Activated CD8-positive, alpha-beta T cell treated with anti-CD3 and anti-CD28 coated beads for 36 hours (primary cell): ENCODE results near the gene CCDC6. TPM values are rescaled to one million over a fixed set of nuclear protein-coding genes. Genes with fewer than 3 reads are reported as not detected.
A peak's percentile ranks its signal among the peaks of the same experiment; 100 is the strongest.
"Not testable (repeated sequence)": the region's sequence is repeated elsewhere in the genome, so short reads cannot be mapped to it uniquely, and the experiment has no call there.

Experiments
- ATAC-seq: fragments of 200-7000 bp; cut with Tn5 transposase; one replicate; pipeline ENCODE4 v1.10.0; 2021; ENCODE audit warnings: mild to moderate bottlenecking, moderate library complexity
- CTCF ChIA-PET: fragments of 350-600 bp; sonication (Branson Sonifier 250); formaldehyde crosslinking; loops from one replicate; lab custom pipeline; 2021; ENCODE audit warnings: antibody characterized with exemption; lab: Charles Lee
- POLR2A ChIA-PET: fragments of 350-600 bp; sonication (Branson Sonifier 250); formaldehyde crosslinking; loops from one replicate; lab custom pipeline; 2021; ENCODE audit warnings: antibody characterized with exemption; lab: Charles Lee
- DNase-seq: peaks from one replicate; pipeline ENCODE4 v3.0.0-alpha.2; 2020
- H3K27ac Mint-ChIP-seq: one replicate; pipeline ENCODE4 v1.8.0; 2021; ENCODE audit warnings: mild to moderate bottlenecking, mixed read lengths
- H3K27me3 Mint-ChIP-seq: one replicate; pipeline ENCODE4 v1.8.0; 2021; ENCODE audit warnings: mixed read lengths
- H3K36me3 Mint-ChIP-seq: one replicate; pipeline ENCODE4 v1.8.0; 2021; ENCODE audit warnings: low read depth, mixed read lengths
- H3K4me1 Mint-ChIP-seq: one replicate; pipeline ENCODE4 v1.8.0; 2021; ENCODE audit warnings: low read depth, mixed read lengths
- H3K4me3 Mint-ChIP-seq: one replicate; pipeline ENCODE4 v1.8.0; 2021; ENCODE audit warnings: mild to moderate bottlenecking, moderate library complexity, mixed read lengths
- H3K9me3 Mint-ChIP-seq: one replicate; pipeline ENCODE4 v1.8.0; 2021; ENCODE audit warnings: mixed read lengths
- intact Hi-C: fragments of 100-400 bp; cut with micrococcal nuclease; formaldehyde crosslinking; loops from one replicate; pipeline ENCODE4 v1.10.0; 2022
- total RNA-seq, 2 experiments: library from RNA; stranded (reverse); gene quantifications; one replicate each; pipeline ENCODE4 v1.2.3, GENCODE V29; 2021
- TF ChIP-seq, protein P1 (sequence below): fragments of 200-600 bp; IDR thresholded peaks from one replicate; pipeline ENCODE4 v1.8.0; 2022; ENCODE audit warnings: antibody characterized with exemption, mild to moderate bottlenecking

The CCDC6 gene
- total RNA-seq, 2 experiments from 2014 or later, result 34.8 to 35.8 TPM

DNA sequence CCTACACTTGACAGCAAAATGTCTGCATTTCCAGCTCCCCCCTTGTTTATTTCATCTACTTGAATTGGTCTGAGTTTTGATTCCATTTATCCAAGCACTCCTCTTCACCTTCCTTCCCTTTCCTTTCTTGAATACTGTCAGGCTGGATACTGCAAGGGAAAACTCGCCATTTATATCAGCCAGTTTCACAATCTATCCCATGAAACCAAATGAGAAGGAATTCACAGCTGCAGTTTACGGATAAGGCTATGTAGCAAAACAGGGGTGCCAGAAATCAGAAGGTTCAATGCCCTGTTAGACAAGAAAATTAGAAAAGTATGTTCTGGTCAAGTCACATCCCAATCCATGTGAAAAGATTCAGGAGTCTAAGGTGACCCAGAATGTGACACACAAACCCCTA lies 28.1 kb downstream of the CCDC6 start:
- peak overlapping the region; percentile 89 for H3K27ac Mint-ChIP-seq
- H3K4me3 Mint-ChIP-seq, result no peak overlapping the region
- POLR2A ChIA-PET, result interaction anchor here (1.3 to 2.7 kb wide), 3 partner anchors 24 to 30 kb away, joined by 3 to 23 read pairs (median 12); partner anchors contain the start of gene CCDC6
- peaks cover 3% of the 10 kb centered on the region for H3K9me3 Mint-ChIP-seq
- H3K27me3 Mint-ChIP-seq, result no peaks in the 10 kb centered on the region
- H3K36me3 Mint-ChIP-seq, result peaks cover 28% of the 10 kb centered on the region
- ATAC-seq (no peak), DNase-seq (no peak)
- peaks cover 82% of the 10 kb centered on the region for H3K4me1 Mint-ChIP-seq
- TF ChIP-seq, protein P1, sequence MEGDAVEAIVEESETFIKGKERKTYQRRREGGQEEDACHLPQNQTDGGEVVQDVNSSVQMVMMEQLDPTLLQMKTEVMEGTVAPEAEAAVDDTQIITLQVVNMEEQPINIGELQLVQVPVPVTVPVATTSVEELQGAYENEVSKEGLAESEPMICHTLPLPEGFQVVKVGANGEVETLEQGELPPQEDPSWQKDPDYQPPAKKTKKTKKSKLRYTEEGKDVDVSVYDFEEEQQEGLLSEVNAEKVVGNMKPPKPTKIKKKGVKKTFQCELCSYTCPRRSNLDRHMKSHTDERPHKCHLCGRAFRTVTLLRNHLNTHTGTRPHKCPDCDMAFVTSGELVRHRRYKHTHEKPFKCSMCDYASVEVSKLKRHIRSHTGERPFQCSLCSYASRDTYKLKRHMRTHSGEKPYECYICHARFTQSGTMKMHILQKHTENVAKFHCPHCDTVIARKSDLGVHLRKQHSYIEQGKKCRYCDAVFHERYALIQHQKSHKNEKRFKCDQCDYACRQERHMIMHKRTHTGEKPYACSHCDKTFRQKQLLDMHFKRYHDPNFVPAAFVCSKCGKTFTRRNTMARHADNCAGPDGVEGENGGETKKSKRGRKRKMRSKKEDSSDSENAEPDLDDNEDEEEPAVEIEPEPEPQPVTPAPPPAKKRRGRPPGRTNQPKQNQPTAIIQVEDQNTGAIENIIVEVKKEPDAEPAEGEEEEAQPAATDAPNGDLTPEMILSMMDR, result no peak
- CTCF ChIA-PET, result interaction anchor here (5.0 kb wide), 1 partner anchor 28 kb away, joined by 40 read pairs; the partner anchor contains the start of gene CCDC6
- intact Hi-C loops, result no loop called here

DNA sequence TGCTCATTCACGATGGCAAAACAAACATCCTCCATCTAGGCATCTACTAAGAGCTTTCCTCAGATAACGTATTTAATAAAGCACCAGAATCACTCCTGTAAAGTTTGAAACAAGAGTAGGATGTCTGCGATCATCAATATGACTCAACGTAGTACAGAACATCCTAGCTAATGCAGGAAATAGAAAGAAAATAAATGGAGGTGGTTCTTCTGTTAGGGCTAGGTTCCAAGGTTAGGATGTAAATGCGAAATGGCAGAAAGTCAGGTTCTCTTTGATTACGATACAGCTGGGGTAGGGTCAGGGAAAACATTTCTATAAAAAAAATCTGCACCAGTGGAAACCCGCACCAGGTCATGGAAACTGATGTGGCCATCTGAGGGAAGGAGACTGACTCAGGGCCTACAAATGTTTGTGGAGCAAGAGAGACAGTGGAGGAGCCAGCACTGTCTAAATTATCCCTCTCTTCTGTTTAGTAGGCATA lies 29.1 kb downstream of the CCDC6 start:
- DNase-seq, result peak; percentile 21
- Mint-ChIP-seq H3K27ac (peak overlapping the region; percentile 79), H3K27me3 (no peaks in the 10 kb centered on the region), H3K4me1 (peaks cover 87% of the 10 kb centered on the region), H3K36me3 (peaks cover 28% of the 10 kb centered on the region), H3K4me3 (no peak overlapping the region), H3K9me3 (peaks cover 3% of the 10 kb centered on the region)
- ChIA-PET CTCF (interaction anchor here (1.1 to 5.0 kb wide), 3 partner anchors 8 to 29 kb away, joined by 3 to 40 read pairs (median 4); partner anchors contain the start of gene CCDC6), POLR2A (interaction anchor here (0.6 to 1.3 kb wide), 3 partner anchors 11 to 29 kb away, joined by 3 to 5 read pairs (median 4); partner anchors contain the start of gene CCDC6)
- TF ChIP-seq, protein P1, result no peak
- ATAC-seq, result no peak
- intact Hi-C loops, result no loop called here

DNA sequence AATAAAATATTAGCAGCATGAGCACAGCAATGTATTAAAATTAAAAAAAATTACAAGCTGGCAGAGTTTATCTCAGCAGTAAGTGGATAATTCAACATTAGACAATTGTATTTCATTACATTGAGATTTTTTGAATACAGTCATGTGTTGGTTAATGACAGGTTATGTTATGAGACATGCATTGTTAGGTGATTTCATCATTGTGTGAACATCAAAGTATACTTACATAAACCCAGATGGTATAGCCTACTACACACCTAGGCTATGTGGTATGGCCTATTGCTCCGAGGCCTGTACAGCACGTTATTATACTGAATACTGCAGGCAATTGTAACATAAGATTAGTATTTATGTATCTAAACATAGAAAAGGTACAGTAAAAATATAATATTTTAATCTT lies 29.7 kb downstream of the CCDC6 start:
- no peak for ATAC-seq
- POLR2A ChIA-PET, result interaction anchor here (1.0 to 1.3 kb wide), 2 partner anchors 11 to 29 kb away, joined by 3 to 5 read pairs; partner anchors contain the start of gene CCDC6
- H3K4me1 Mint-ChIP-seq, result peaks cover 89% of the 10 kb centered on the region
- intact Hi-C loops, result no loop called here
- TF ChIP-seq, protein P1, result no peak
- no peak for DNase-seq
- CTCF ChIA-PET, result interaction anchor here (1.1 to 5.0 kb wide), 4 partner anchors 9 to 30 kb away, joined by 3 to 40 read pairs (median 5); partner anchors contain the start of gene CCDC6
- H3K27ac Mint-ChIP-seq, result no peak overlapping the region
- no peaks in the 10 kb centered on the region for H3K27me3 Mint-ChIP-seq
- H3K36me3 Mint-ChIP-seq, result peaks cover 27% of the 10 kb centered on the region
- H3K9me3 Mint-ChIP-seq, result peaks cover 3% of the 10 kb centered on the region
- no peak overlapping the region for H3K4me3 Mint-ChIP-seq

DNA sequence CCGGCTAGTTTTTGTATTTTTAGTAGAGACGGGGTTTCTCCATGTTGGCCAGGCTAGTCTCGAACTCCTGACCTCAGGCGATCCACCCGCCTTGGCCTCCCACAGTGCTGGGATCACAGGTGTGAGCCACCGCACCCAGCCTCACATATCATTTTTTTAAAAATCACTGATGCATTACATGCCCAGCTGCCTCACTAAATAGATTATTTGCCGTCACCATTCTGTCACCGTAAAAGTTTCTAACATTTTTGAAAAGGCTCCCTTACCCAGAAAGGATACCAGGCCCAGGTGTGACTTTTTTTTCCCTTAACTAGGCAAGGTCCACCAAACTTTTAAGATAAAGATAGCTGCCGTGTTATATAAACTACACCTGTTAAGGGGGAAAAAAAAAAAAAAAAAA lies 30.1 kb downstream of the CCDC6 start:
- Mint-ChIP-seq H3K36me3 (peaks cover 25% of the 10 kb centered on the region), H3K4me1 (peaks cover 84% of the 10 kb centered on the region)
- ATAC-seq, intact Hi-C loops, H3K27ac Mint-ChIP-seq, H3K27me3 Mint-ChIP-seq, H3K4me3 Mint-ChIP-seq, H3K9me3 Mint-ChIP-seq, DNase-seq: not testable (repeated sequence)
- CTCF ChIA-PET, result interaction anchor here (0.6 to 5.0 kb wide), 3 partner anchors 10 to 43 kb away, joined by 3 to 40 read pairs (median 6); partner anchors contain the start of gene CCDC6
- POLR2A ChIA-PET, result interaction anchor here (1.0 to 1.3 kb wide), 2 partner anchors 10 to 30 kb away, joined by 3 to 5 read pairs; partner anchors contain the start of gene CCDC6

DNA sequence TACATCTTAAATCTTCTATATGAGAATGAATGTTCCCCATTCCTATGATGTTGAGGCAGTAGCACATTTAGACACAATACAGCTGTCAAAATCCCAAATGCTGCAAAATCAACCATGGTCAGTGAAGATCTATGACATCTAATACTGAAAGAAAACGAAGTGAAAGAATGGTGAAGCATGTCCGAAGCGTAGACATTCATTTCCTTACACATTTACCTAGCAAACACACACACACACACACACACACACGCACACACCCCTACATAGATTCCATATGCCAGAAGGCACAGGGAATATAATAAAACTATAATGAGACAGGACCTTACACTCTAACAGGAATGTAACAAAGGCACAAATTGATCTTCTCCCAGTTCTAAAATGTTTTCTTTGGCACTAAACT lies 32.5 kb downstream of the CCDC6 start:
- peaks cover 79% of the 10 kb centered on the region for H3K4me1 Mint-ChIP-seq

More for the DNA sequence above, 32.5 kb downstream of the CCDC6 start:
- Mint-ChIP-seq H3K27me3 (no peaks in the 10 kb centered on the region), H3K9me3 (peaks cover 3% of the 10 kb centered on the region), H3K27ac (no peak overlapping the region), H3K4me3 (no peak overlapping the region), H3K36me3 (peaks cover 25% of the 10 kb centered on the region)
- ATAC-seq (no peak), DNase-seq (no peak)
- intact Hi-C loops, result no loop called here
- CTCF ChIA-PET, result interaction anchor here (0.6 to 1.1 kb wide), 4 partner anchors 9 to 43 kb away, joined by 3 to 5 read pairs (median 4); no protein-coding TSS in a partner anchor
- TF ChIP-seq, protein P1, result no peak
- POLR2A ChIA-PET, result interaction anchor here (2.6 kb wide), 1 partner anchor 32 kb away, joined by 13 read pairs; the partner anchor contains the start of gene CCDC6
